Glomerular visceral epithelial cell (primary cell): Measurements from ENCODE around the gene OR2L5.

ENCODE experiments used
- DNase-seq: peaks from one replicate; pipeline ENCODE4 v3.0.0-alpha.2; 2016; ENCODE audit errors: extremely low spot score

OR2L5 gene, protein sequence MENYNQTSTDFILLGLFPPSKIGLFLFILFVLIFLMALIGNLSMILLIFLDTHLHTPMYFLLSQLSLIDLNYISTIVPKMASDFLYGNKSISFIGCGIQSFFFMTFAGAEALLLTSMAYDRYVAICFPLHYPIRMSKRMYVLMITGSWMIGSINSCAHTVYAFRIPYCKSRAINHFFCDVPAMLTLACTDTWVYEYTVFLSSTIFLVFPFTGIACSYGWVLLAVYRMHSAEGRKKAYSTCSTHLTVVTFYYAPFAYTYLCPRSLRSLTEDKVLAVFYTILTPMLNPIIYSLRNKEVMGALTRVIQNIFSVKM

GRCh38 chr1:248013229-248013710 lies at the start of gene OR2L5:
Gene OR2L5, plus strand, starts transcription at chr1:248013660. Its CDS starts 8,288 bp downstream, at chr1:248021948.
- DNase-seq, result no peak

GRCh38 chr1:247964933-247965332 lies 48.5 kb upstream of the OR2L5 start, which contains the start of gene OR2AK2:
Gene OR2AK2, plus strand, starts transcription at chr1:247965233. Its CDS starts 144 bp downstream, at chr1:247965377.
- DNase-seq, result no peak

GRCh38 chr1:247966532-247967204 lies 46.8 kb upstream of the OR2L5 start:
- DNase-seq, result no peak

DNA sequence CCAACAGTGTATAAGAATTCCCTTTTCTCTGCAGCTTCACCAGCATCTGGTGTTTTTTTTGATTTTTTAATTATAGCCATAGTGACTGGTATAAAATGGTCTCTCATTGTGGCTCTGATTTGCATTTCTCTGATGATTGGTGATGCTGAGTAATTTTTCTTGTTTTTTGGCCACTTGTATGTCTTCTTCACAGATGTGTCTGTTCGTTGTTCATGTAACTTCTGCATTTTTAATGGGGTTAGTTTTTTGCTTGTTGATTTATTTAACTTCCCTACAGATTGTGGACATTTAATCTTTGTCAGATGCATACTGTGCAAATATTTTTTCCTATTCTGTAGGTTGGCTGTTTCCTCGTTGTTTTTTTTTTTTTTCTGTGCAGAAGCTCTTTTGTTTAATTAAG lies 20.5 kb upstream of the OR2L5 start:
- DNase-seq, result no peak

DNA sequence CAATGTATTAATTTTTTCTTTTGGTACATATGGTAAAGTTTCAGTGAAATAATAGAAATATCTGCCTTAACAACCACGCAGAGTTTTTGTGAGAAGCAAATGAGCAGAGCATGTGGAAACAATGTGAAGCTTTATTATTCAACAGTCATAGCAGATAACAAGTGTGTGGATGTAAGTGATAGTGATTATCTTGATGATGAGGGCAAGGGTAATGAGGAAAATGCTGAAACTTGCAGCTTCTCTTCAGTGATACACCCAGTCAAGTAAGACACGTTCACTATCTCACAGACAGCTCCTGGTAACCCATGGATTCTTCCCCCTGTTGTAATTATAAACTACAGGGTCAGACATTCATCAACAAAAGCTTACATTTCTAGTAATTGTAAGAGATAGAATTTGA lies 14.6 kb upstream of the OR2L5 start:
- no peak for DNase-seq

- no peak for DNase-seq
These were observed 13.3 kb upstream of the OR2L5 start for GRCh38 chr1:248000169-248000568.

GRCh38 chr1:248007778-248008177 lies 5.7 kb upstream of the OR2L5 start:
- no peak for DNase-seq

DNA sequence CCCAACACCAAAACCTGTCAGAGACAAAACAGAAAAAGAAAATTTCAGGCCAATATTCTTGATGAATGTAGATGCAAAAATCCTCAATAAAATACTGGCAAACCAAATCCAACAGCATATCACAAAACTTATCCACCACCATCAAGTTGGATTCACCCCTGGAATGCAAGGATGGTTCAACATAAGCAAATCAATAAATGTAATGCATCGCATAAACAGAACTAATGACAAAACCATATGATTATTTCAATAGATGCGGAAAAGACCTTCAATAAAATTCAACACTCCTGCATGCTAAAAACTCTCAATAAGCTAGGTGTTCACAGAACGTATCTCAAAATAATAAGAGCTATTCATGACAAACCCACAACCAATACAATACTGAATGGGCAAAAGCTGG lies 3.8 kb upstream of the OR2L5 start:
- DNase-seq, result no peak

GRCh38 chr1:248015803-248016202 lies 2.3 kb downstream of the OR2L5 start:
- DNase-seq, result no peak

- DNase-seq, result no peak
These were observed 16.3 kb downstream of the OR2L5 start, which contains the start of gene OR2L2 for GRCh38 chr1:248029770-248030169. Gene OR2L2, plus strand, starts transcription at chr1:248030070. Its CDS starts 8,198 bp downstream, at chr1:248038268.

- no peak for DNase-seq
These were observed 31.7 kb downstream of the OR2L5 start for GRCh38 chr1:248045209-248045608.

DNA sequence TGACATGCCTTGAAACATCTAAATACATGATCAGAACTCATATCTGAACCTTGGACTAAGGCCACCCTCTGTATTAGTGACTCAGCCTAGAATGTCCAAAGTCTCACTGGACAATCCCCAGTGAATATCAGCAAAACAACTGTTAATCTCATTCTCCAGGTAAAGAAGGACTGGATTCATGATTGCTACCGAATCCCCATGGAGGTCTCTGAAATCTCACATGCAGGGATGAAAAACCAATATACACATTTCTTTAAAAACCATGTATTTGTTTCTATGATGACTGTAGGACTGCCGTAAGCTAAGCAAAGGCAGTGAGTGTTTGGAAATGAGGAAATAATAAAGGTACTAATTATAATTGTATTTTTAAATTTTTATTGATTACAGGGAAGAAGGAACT lies 33.1 kb downstream of the OR2L5 start, which contains the start of gene OR2L3:
TSS of gene OR2L3 (plus strand) at position 301 of the 400 bp plus-strand sequence. CDS start 13,846 bp downstream, outside the sequence.
- DNase-seq, result no peak

DNA sequence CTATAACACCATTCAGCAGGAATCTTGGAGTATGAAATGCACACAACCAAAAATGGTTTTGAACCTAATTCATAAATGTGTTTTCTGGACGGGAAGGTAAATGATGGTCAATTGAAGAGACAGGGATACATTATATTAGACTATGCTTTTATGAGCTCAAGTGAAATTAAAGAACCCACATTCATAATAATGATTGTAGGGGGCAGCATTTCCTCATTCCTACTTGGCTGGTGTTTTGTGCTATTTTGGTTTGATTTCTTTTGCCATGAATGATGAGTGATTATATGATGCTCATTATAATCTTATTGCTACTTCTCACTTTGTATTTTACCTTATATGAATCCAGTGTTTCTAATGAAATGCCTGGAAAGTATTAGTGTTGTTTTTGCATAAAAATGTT lies 33.5 kb downstream of the OR2L5 start:
- DNase-seq, result no peak

DNA sequence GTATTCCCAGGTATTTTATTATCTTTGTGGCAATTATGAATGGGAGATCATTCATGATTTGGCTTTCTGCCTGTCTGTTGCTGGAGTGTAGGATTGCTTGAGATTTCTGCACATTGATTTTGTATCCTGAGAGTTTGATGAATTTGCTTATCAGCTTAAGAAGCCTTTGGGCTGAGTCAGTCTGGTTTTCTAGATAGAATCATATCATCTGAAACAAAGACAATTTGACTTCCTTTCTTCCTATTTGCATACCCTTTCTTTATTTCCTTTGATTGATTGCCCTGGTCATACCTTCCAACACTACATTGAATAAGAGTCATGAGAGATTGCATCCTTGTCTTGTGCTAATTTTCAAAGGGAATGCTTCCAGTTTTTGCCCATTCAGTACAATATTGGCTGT lies 41.2 kb downstream of the OR2L5 start:
- no peak for DNase-seq

DNA sequence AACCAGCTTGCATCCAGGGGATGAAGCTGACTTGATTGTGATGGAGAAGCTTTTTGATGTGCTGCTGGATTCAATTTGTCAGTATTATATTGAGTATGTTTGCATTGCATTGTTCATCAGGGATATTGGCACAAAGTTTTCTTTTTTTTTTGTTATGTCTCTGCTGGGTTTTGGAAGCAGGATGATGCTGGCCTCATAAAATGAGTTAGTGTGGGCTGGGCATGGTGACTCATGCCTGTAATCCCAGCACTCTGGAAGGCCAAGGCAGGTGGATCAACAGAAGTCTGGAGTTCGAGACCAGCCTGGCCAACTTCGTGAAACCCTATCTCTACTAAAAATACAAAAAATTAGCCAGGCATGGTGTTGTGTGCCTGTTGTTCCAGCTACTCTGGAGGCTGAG lies 41.8 kb downstream of the OR2L5 start:
- DNase-seq, result no peak

GRCh38 chr1:248065071-248065470 lies 51.6 kb downstream of the OR2L5 start:
- DNase-seq, result no peak

DNA sequence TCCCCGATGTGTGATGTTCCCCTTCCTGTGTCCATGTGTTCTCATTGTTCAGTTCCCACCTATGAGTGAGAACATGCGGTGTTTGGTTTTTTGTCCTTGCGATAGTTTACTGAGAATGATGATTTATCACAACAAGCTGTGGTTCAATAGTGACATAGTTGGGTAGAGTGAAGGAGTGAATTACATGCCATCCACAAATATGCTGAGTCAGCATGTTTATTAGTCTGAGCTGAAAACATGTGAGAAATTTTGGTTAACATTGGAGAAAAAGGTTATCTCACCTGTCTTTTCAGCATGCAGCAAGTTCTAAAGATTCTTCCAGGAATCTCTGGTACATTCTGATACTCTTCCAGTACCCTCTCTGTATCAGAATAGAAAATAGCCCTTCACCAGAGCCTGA lies 52.1 kb downstream of the OR2L5 start:
- DNase-seq, result no peak
